GM18519 (cell line): ENCODE results near the gene PCDHGB4.
"Not testable (repeated sequence)": the region's sequence is repeated elsewhere in the genome, so short reads cannot be mapped to it uniquely, and the experiment has no call there.

Experiments
- ATAC-seq: cut with Tn5 transposase; IDR thresholded peaks from one replicate; pipeline ENCODE4 v1.9.1; 2021; ENCODE audit warnings: mild to moderate bottlenecking, moderate library complexity; ENCODE audit not compliant: unreplicated experiment, low FRiP score

The PCDHGB4 gene

GRCh38 chr5:141422742-141423291, 35.3 kb downstream of the PCDHGB4 start:
- no peak for ATAC-seq

GRCh38 chr5:141427783-141428426, 40.4 kb downstream of the PCDHGB4 start:
- no peak for ATAC-seq

GRCh38 chr5:141430332-141431113, 43.0 kb downstream of the PCDHGB4 start, which contains the start of gene PCDHGA12:
Gene PCDHGA12, plus strand, starts transcription at chr5:141430507. Its CDS starts 253 bp downstream, at chr5:141430760.
- ATAC-seq, result no peak

GRCh38 chr5:141431286-141431685, 43.8 kb downstream of the PCDHGB4 start:
- no peak for ATAC-seq

- not testable (repeated sequence) for ATAC-seq
Measured at GRCh38 chr5:141432308-141432707, 44.8 kb downstream of the PCDHGB4 start.

- not testable (repeated sequence) for ATAC-seq
Measured at GRCh38 chr5:141432726-141433125, 45.2 kb downstream of the PCDHGB4 start.

- no peak for ATAC-seq
Measured at GRCh38 chr5:141434006-141434405, 46.5 kb downstream of the PCDHGB4 start.

GRCh38 chr5:141437221-141437620, 49.7 kb downstream of the PCDHGB4 start:
- no peak for ATAC-seq

- ATAC-seq, result no peak
Measured at GRCh38 chr5:141439411-141440141, 52.1 kb downstream of the PCDHGB4 start.
